Keratinocyte (primary cell): ENCODE data around the gene TYROBP. TPM values are rescaled to one million over a fixed set of nuclear protein-coding genes. Genes with fewer than 3 reads are reported as not detected.
"Not testable (repeated sequence)": the region's sequence is repeated elsewhere in the genome, so short reads cannot be mapped to it uniquely, and the experiment has no call there.

Source experiments
- DNase-seq: peaks from one replicate; pipeline ENCODE4 v3.0.0-alpha.2; 2011; ENCODE audit warnings: low read depth, missing footprints, low spot score
- FAIRE-seq: peaks from 2 replicates; lab custom pipeline; 2011; peaks lifted over from hg19 to GRCh38; lab: Jason Lieb, UNC
- H2AFZ ChIP-seq: 2 replicates; pipeline ENCODE4 v1.6.0; 2012; ENCODE audit warnings: low read length, control low read depth, inconsistent platforms; ENCODE audit not compliant: control insufficient read depth
- H3K27ac ChIP-seq: 2 replicates; pipeline ENCODE4 v1.5.1; 2011; ENCODE audit warnings: low read length; ENCODE audit not compliant: control insufficient read depth, insufficient read depth
- H3K27me3 ChIP-seq: 3 replicates; pipeline ENCODE4 v1.6.0; 2011; ENCODE audit warnings: low read length; ENCODE audit not compliant: control insufficient read depth, insufficient read depth; ENCODE audit errors: extremely low read depth
- H3K36me3 ChIP-seq, 2 experiments: 2 replicates in 1 of 2; 3 replicates in 1 of 2; pipeline ENCODE4 v1.5.1; 2011; ENCODE audit warnings: low read length in 2 of 2, mild to moderate bottlenecking in 1 of 2; ENCODE audit not compliant: control insufficient read depth in 2 of 2, insufficient read depth in 2 of 2; ENCODE audit errors: extremely low read depth in 1 of 2
- H3K4me1 ChIP-seq: 3 replicates; pipeline ENCODE4 v1.5.1; 2011; ENCODE audit warnings: low read length; ENCODE audit not compliant: control insufficient read depth, insufficient read depth; ENCODE audit errors: extremely low read depth
- H3K4me2 ChIP-seq: 3 replicates; pipeline ENCODE4 v1.6.0; 2011; ENCODE audit warnings: low read depth, low read length; ENCODE audit not compliant: control insufficient read depth, insufficient read depth; ENCODE audit errors: extremely low read depth
- H3K4me3 ChIP-seq, 3 experiments: fragments of 200-600 bp in 1 of 3; sonication (generic) in 1 of 3; 2 replicates in 2 of 3; 3 replicates in 1 of 3; pipeline ENCODE4 v1.5.1; 2011 to 2016; ENCODE audit warnings: low read length in 3 of 3, mild to moderate bottlenecking in 3 of 3, control low read depth in 2 of 3, inconsistent platforms in 1 of 3, low read depth in 1 of 3, mixed read lengths in 1 of 3, mixed run types in 1 of 3, moderate library complexity in 1 of 3; ENCODE audit not compliant: control insufficient read depth in 2 of 3, insufficient read depth in 2 of 3; ENCODE audit errors: extremely low read depth in 1 of 3
- H3K79me2 ChIP-seq: 2 replicates; pipeline ENCODE4 v1.6.0; 2012; ENCODE audit warnings: low read length; ENCODE audit not compliant: control insufficient read depth, insufficient read depth
- H3K9ac ChIP-seq: 3 replicates; pipeline ENCODE4 v1.6.0; 2011; ENCODE audit warnings: low read length; ENCODE audit not compliant: control insufficient read depth, insufficient read depth; ENCODE audit errors: extremely low read depth
- H3K9me1 ChIP-seq: 3 replicates; pipeline ENCODE4 v1.6.0; 2011; ENCODE audit warnings: low read length; ENCODE audit not compliant: control insufficient read depth, insufficient read depth; ENCODE audit errors: extremely low read depth
- H3K9me3 ChIP-seq: 2 replicates; pipeline ENCODE4 v1.5.1; 2012; ENCODE audit warnings: low read depth, low read length; ENCODE audit not compliant: control insufficient read depth
- H4K20me1 ChIP-seq: 3 replicates; pipeline ENCODE4 v1.6.0; 2011; ENCODE audit warnings: low read length; ENCODE audit not compliant: control insufficient read depth, insufficient read depth; ENCODE audit errors: extremely low read depth
- EZH2 ChIP-seq: IDR thresholded peaks from one replicate; pipeline ENCODE4 v1.6.1; 2012; ENCODE audit warnings: inconsistent platforms, mild to moderate bottlenecking, low read length, moderate library complexity
- dilution Hi-C: fragments of 300-500 bp; cut with MboI; formaldehyde crosslinking; loops from one replicate; pipeline ENCODE4 v1.7.0; 2020; ENCODE audit warnings: low sequenced_read_pairs; ENCODE audit not compliant: extremely low pct_ligation_motif_present
- polyA plus RNA-seq, 5 experiments: library from polyadenylated mRNA; depleted of rRNA in 3 of 5; stranded (reverse) in 3 of 5; stranded (forward) in 1 of 5; unstranded in 1 of 5; fragments of >200 nt; gene quantifications; 1 replicate in 1 of 5; 2 replicates in 3 of 5; 3 replicates in 1 of 5; pipeline versions ENCODE4 v1.2.1 to v1.2.3, GENCODE V29; 2011 to 2012; ENCODE audit warnings: missing spikeins in 2 of 5, low read depth in 1 of 5, low replicate concordance in 1 of 5
- TF ChIP-seq, protein P1 (sequence below), 3 experiments: IDR thresholded peaks in 1 of 3; conservative IDR thresholded peaks in 1 of 3; optimal IDR thresholded peaks in 1 of 3; 2 replicates in 2 of 3; 3 replicates in 1 of 3; pipeline versions ENCODE3 to v1.5.1; 2011; ENCODE audit warnings: low read length in 3 of 3, mild to moderate bottlenecking in 3 of 3, moderate library complexity in 2 of 3, control low read depth in 1 of 3, inconsistent platforms in 1 of 3; ENCODE audit not compliant: insufficient read depth in 2 of 3; ENCODE audit errors: extremely low read depth in 1 of 3

Gene TYROBP
- polyA plus RNA-seq, 1 donor (not counting 4 experiments of a cell fraction or from before 2014, with no cell fraction given) = not detected

DNA sequence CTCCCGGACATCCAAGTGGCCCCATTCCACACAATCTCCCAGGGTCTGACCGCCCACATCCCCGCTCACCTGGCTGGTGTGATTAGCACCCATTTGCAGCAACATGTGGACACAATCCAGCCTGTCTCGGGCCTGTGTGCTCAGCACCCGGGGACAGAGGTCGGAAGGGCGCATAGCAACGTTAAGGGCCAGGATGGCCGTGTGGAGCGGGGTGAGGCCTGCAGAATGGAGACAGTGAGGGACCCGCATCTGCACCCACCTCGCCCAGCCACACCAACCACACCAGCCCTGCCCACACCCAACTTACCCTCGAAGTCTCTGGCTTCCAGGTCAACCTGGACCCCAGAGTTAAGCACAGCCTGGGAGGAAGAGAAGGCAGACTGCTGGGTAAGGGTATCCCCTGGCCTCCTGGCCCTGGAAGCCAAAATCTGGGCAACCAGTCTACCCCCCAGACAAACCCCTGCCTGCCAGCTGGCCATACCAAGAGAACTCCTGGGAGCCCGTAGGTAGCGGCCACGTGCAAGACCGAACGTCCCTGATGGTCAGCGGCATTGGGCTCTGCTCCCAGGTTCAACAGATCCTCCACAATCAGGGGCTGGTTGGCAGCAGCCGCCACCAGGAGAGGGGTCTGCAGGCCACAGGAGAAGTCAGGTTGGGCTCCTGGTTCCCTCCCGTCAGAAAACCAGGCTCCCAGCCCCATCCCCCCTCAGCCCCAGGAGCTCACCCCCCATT is 12.0 kb downstream of the TYROBP start:
- Histone ChIP-seq H3K27me3 (no peaks in the 10 kb centered on the region), H3K36me3 (peaks cover 7 to 25% of the 10 kb centered on the region in 2 experiments), H3K9me1 (no peaks in the 10 kb centered on the region), H3K9ac (no peak overlapping the region), H3K4me2 (no peak overlapping the region), H3K4me3 (no peak overlapping the region), H3K9me3 (no peaks in the 10 kb centered on the region), H3K27ac (no peak overlapping the region), H3K4me1 (peaks cover 6% of the 10 kb centered on the region), H2AFZ (no peak overlapping the region), H4K20me1 (no peaks in the 10 kb centered on the region), H3K79me2 (peaks cover 19% of the 10 kb centered on the region)
- no peak for DNase-seq
- no peak for FAIRE-seq
- dilution Hi-C loops = no loop called here
- TF ChIP-seq EZH2 = no peak
- TF ChIP-seq, protein P1, sequence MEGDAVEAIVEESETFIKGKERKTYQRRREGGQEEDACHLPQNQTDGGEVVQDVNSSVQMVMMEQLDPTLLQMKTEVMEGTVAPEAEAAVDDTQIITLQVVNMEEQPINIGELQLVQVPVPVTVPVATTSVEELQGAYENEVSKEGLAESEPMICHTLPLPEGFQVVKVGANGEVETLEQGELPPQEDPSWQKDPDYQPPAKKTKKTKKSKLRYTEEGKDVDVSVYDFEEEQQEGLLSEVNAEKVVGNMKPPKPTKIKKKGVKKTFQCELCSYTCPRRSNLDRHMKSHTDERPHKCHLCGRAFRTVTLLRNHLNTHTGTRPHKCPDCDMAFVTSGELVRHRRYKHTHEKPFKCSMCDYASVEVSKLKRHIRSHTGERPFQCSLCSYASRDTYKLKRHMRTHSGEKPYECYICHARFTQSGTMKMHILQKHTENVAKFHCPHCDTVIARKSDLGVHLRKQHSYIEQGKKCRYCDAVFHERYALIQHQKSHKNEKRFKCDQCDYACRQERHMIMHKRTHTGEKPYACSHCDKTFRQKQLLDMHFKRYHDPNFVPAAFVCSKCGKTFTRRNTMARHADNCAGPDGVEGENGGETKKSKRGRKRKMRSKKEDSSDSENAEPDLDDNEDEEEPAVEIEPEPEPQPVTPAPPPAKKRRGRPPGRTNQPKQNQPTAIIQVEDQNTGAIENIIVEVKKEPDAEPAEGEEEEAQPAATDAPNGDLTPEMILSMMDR (optimal IDR thresholded peaks at IDR 0.05 in 1 of 3, IDR thresholded peaks at IDR 0.05 in 1 of 3, conservative IDR thresholded peaks at IDR 0.05 in 1 of 3; ENCODE audit: extremely low read depth in 1 of 3, insufficient read depth in 2 of 3, low read length in 3 of 3) = no peak

DNA sequence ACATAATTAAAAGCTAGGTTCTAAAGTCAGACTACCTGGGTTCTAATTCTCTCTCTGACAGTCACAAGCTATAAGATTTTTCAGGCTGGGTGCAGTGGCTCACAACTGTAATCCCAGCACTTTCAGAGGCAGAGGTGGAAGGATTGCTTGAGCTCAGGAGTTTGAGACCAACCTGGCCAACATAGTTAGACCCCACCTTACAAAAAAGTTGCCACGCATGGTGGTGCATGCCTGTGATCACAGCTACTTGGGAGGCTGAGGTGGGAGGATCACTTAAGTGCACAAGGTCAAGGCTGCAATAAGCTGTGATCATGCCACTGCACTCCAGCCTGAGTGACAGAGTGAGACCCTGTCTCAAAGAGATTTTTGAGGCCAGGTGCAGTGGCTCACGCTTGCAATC is 13.8 kb downstream of the TYROBP start:
- Histone ChIP-seq H3K36me3 (peaks cover 10 to 33% of the 10 kb centered on the region in 2 experiments), H3K9me1 (no peaks in the 10 kb centered on the region), H3K9ac (no peak overlapping the region), H3K4me1 (peaks cover 3% of the 10 kb centered on the region), H3K4me3 (no peak overlapping the region), H3K27me3 (no peaks in the 10 kb centered on the region), H3K79me2 (peaks cover 19% of the 10 kb centered on the region), H4K20me1 (no peaks in the 10 kb centered on the region), H2AFZ (no peak overlapping the region), H3K4me2 (no peak overlapping the region), H3K9me3 (no peaks in the 10 kb centered on the region), H3K27ac (no peak overlapping the region)
- no peak for FAIRE-seq
- DNase-seq = no peak
- TF ChIP-seq EZH2 = no peak
- TF ChIP-seq, protein P1 (optimal IDR thresholded peaks at IDR 0.05 in 1 of 3, IDR thresholded peaks at IDR 0.05 in 1 of 3, conservative IDR thresholded peaks at IDR 0.05 in 1 of 3; ENCODE audit: extremely low read depth in 1 of 3, insufficient read depth in 2 of 3, low read length in 3 of 3) = no peak
- dilution Hi-C loops = no loop called here

DNA sequence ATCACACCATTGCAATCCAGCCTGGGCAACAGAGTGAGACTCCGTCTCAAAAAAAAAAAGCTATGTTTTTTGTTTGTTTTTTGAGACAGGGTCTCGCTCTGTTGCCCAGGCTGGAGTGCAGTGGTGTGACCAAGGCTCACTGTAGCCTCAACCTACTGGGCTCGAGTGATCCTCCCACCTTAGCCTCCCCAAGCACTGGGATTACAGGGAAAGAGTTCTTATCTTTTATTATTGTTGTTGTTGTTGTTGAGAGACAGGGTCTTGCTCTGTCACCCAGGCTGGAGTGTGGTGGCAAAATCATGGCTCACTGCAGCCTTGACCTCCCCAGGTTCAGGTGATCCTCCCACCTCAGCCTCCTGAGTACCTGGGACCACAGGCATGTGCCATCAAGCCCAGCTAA is 16.3 kb downstream of the TYROBP start:
- H3K4me1 ChIP-seq, dilution Hi-C loops, H3K9me3 ChIP-seq, H3K4me2 ChIP-seq, H3K9ac ChIP-seq, H4K20me1 ChIP-seq, H3K27ac ChIP-seq, H2AFZ ChIP-seq, H3K9me1 ChIP-seq, FAIRE-seq, H3K27me3 ChIP-seq, H3K4me3 ChIP-seq, DNase-seq, H3K79me2 ChIP-seq: not testable (repeated sequence)
- H3K36me3 ChIP-seq = peaks cover 22 to 41% of the 10 kb centered on the region in 2 experiments
